OCI-LY1 (cell line): ENCODE measurements around the gene OLIG2.

Experiments
- CTCF ChIP-seq: fragments of 200-600 bp; sonication (generic), shearing (Covaris generic); IDR thresholded peaks from 2 replicates; pipeline ENCODE4 v1.5.1; 2017; ENCODE audit warnings: mild to moderate bottlenecking, antibody characterized with exemption, low read length, moderate library complexity, mixed read lengths
- EZH2 ChIP-seq: fragments of 200-600 bp; sonication (generic), shearing (Covaris generic); IDR thresholded peaks from 2 replicates; pipeline ENCODE4 v1.8.0; 2017; ENCODE audit warnings: borderline replicate concordance, mixed run types, mild to moderate bottlenecking, antibody characterized with exemption, low read length, moderate library complexity, mixed read lengths

- TF ChIP-seq CTCF, result no peak
- TF ChIP-seq EZH2, result no peak
Measured at GRCh38 chr21:33029385-33029921, 3.7 kb downstream of the OLIG2 start.
